HEK293 (cell line): ENCODE data around the gene IRF8.

Experiments
- CTCF ChIP-seq: fragments of 450-650 bp; formaldehyde crosslinking; IDR thresholded peaks from 2 replicates; pipeline ENCODE4 v1.5.1; 2016; ENCODE audit warnings: missing biosample characterization, missing genetic modification characterization
- EGR2 ChIP-seq: fragments of 450-650 bp; formaldehyde crosslinking; IDR thresholded peaks from 2 replicates; pipeline ENCODE4 v1.5.1; 2016; ENCODE audit warnings: low read depth, missing biosample characterization, missing genetic modification characterization
- GLI4 ChIP-seq: fragments of 450-650 bp; formaldehyde crosslinking; IDR thresholded peaks from 2 replicates; pipeline ENCODE4 v1.5.1; 2016; ENCODE audit warnings: missing biosample characterization, missing genetic modification characterization
- KLF16 ChIP-seq: fragments of 450-650 bp; formaldehyde crosslinking; IDR thresholded peaks from 2 replicates; pipeline ENCODE4 v1.5.1; 2017; ENCODE audit warnings: missing biosample characterization, missing genetic modification characterization
- PBX3 ChIP-seq: sonication (generic); formaldehyde crosslinking; IDR thresholded peaks from 2 replicates; pipeline ENCODE4 v1.8.1; 2022; ENCODE audit warnings: mild to moderate bottlenecking, moderate library complexity, missing genetic modification reagents
- REST ChIP-seq: fragments of 450-650 bp; formaldehyde crosslinking; IDR thresholded peaks from 2 replicates; pipeline ENCODE4 v1.5.1; 2016; ENCODE audit warnings: missing biosample characterization, missing genetic modification characterization
- YY1 ChIP-seq: fragments of 450-650 bp; formaldehyde crosslinking; IDR thresholded peaks from 2 replicates; pipeline ENCODE4 v1.5.1; 2018; ENCODE audit warnings: missing biosample characterization, missing genetic modification characterization
- ZNF302 ChIP-seq: fragments of 450-650 bp; formaldehyde crosslinking; IDR thresholded peaks from 2 replicates; pipeline ENCODE4 v1.5.1; 2016; ENCODE audit warnings: missing biosample characterization, missing genetic modification characterization, low read depth
- ZNF501 ChIP-seq: fragments of 450-650 bp; formaldehyde crosslinking; IDR thresholded peaks from 2 replicates; pipeline ENCODE4 v1.5.1; 2016; ENCODE audit warnings: missing biosample characterization, missing genetic modification characterization
- ZNF513 ChIP-seq: fragments of 450-650 bp; IDR thresholded peaks from 2 replicates; pipeline ENCODE4 v1.5.1; 2018; ENCODE audit warnings: missing biosample characterization, missing genetic modification characterization
- ZNF561 ChIP-seq: fragments of 450-650 bp; IDR thresholded peaks from 2 replicates; pipeline ENCODE4 v1.5.1; 2018; ENCODE audit warnings: missing biosample characterization, missing genetic modification characterization, borderline replicate concordance
- ZNF639 ChIP-seq: fragments of 450-650 bp; formaldehyde crosslinking; IDR thresholded peaks from 2 replicates; pipeline ENCODE4 v1.5.1; 2016; ENCODE audit warnings: missing biosample characterization, missing genetic modification characterization
- ZNF776 ChIP-seq: fragments of 450-650 bp; formaldehyde crosslinking; IDR thresholded peaks from 2 replicates; pipeline ENCODE4 v1.5.0; 2017; ENCODE audit warnings: missing biosample characterization, missing genetic modification characterization, borderline replicate concordance
- ZNF777 ChIP-seq: fragments of 450-650 bp; formaldehyde crosslinking; IDR thresholded peaks from 2 replicates; pipeline ENCODE4 v1.5.1; 2017; ENCODE audit warnings: missing biosample characterization, missing genetic modification characterization, borderline replicate concordance

- TF ChIP-seq ZNF561 (tag by site-specific recombination) (no peak), PBX3 (CRISPR knock-in tag) (no peak), KLF16 (tag by site-specific recombination) (no peak), CTCF (tag by site-specific recombination) (no peak), ZNF777 (tag by site-specific recombination) (no peak), ZNF513 (tag by site-specific recombination) (no peak), ZNF639 (tag by site-specific recombination) (no peak), ZNF776 (tag by site-specific recombination) (no peak), EGR2 (tag by site-specific recombination) (no peak), YY1 (tag by site-specific recombination) (no peak), ZNF302 (tag by site-specific recombination) (no peak), ZNF501 (no peak), REST (tag by site-specific recombination) (no peak), GLI4 (no peak)
Measured at GRCh38 chr16:85884808-85885463, 14.0 kb upstream of the IRF8 start.
